Right lobe of liver (tissue), 4 donors: ENCODE results near the gene CEP112.

Experiments
- CTCF ChIP-seq, 4 donors: fragments of 200-600 bp in 3 of 4; fragments of 450-650 bp in 1 of 4; IDR thresholded peaks; one replicate each; pipeline versions ENCODE4 v1.5.1 to v1.8.0; 2016 to 2022; ENCODE audit warnings: antibody characterized with exemption in 4 of 4, mild to moderate bottlenecking in 2 of 4
- POLR2A ChIP-seq: fragments of 450-650 bp; IDR thresholded peaks from one replicate; pipeline ENCODE4 v1.6.1; 2017; ENCODE audit warnings: antibody characterized with exemption, mild to moderate bottlenecking
- donor health status: DM: no; HTN: no; CAD: no.
- donor health status: DM: no; HTN: no; CAD: no.
- donor health status: DM: no; HTN: yes; CAD: no.

GRCh38 chr17:66038125-66038524 lies 153.8 kb downstream of the CEP112 start:
- TF ChIP-seq CTCF (IDR thresholded peaks at IDR 0.05) (no peak), POLR2A (no peak)
